Measurements from ENCODE around the gene BICRA.

DNA sequence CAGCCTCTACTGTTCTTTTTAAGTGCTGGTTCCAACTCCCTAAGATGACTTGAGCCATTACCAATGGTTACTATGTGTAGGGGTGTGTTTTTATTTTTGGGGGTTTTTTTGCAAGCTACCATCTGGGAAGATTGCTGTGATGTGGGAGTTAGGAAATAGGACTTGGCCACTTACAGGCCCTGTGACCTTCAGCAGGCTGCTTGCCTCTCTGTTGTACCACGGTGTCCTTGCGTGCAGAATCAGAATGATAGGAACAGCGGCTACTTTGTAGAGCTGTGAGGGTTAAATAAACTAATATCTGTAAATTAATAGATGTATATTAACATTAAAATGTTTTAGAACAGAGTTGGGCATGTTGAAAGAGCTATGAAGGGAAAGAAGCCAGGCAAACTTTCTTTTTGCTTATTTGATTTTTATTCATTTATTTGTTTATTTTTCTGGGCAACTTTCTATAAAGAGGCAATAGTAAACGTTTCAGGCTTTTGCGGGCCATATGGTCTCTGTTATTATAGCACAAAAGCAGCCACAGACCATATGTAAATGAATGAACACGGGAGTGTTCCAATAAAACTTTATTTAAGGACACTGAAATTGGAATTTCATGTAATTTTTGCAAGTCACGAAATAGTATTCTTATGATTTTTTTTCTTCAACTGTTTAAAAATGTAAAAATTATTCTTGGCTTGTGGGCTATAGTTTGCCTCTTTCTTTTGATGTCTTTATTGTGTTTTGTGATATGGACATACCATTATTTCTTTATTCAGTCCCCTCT lies 77.9 kb downstream of the BICRA start:
- TF ChIP-seq CTCF (IDR thresholded peaks at IDR 0.05; ENCODE audit: poor library complexity) (no peak), EZH2 (IDR thresholded peaks at IDR 0.05; ENCODE audit: borderline replicate concordance) (no peak), EZH2phosphoT487 (IDR thresholded peaks at IDR 0.05; ENCODE audit: low read depth, severe bottlenecking, unreplicated experiment) (no peak)

Measured in hepatocyte (in vitro differentiated cells).